OCI-LY1 (cell line): ENCODE measurements around the gene LDLRAD3.

Source experiments
- EZH2 ChIP-seq: fragments of 200-600 bp; sonication (generic), shearing (Covaris generic); IDR thresholded peaks from 2 replicates; pipeline ENCODE4 v1.8.0; 2017; ENCODE audit warnings: borderline replicate concordance, mixed run types, mild to moderate bottlenecking, antibody characterized with exemption, low read length, moderate library complexity, mixed read lengths
- TF ChIP-seq, protein P1 (sequence below): fragments of 200-600 bp; sonication (generic), shearing (Covaris generic); IDR thresholded peaks from 2 replicates; pipeline ENCODE4 v1.5.1; 2017; ENCODE audit warnings: mild to moderate bottlenecking, antibody characterized with exemption, low read length, moderate library complexity, mixed read lengths

- TF ChIP-seq, protein P1, sequence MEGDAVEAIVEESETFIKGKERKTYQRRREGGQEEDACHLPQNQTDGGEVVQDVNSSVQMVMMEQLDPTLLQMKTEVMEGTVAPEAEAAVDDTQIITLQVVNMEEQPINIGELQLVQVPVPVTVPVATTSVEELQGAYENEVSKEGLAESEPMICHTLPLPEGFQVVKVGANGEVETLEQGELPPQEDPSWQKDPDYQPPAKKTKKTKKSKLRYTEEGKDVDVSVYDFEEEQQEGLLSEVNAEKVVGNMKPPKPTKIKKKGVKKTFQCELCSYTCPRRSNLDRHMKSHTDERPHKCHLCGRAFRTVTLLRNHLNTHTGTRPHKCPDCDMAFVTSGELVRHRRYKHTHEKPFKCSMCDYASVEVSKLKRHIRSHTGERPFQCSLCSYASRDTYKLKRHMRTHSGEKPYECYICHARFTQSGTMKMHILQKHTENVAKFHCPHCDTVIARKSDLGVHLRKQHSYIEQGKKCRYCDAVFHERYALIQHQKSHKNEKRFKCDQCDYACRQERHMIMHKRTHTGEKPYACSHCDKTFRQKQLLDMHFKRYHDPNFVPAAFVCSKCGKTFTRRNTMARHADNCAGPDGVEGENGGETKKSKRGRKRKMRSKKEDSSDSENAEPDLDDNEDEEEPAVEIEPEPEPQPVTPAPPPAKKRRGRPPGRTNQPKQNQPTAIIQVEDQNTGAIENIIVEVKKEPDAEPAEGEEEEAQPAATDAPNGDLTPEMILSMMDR, result no peak
- TF ChIP-seq EZH2, result no peak
Measured at GRCh38 chr11:36015799-36016198, 71.9 kb downstream of the LDLRAD3 start.
